Panc1 (cell line): Measurements from ENCODE around the gene GPR158. TPM values are rescaled to one million over a fixed set of nuclear protein-coding genes. Genes with fewer than 3 reads are reported as not detected.

Experiments used
- ATAC-seq: fragments of 200-7000 bp; cut with Tn5 transposase; 2 replicates; pipeline ENCODE4 v1.9.1; 2020; ENCODE audit warnings: mild to moderate bottlenecking, moderate library complexity
- BruUV-seq: library from RNA; stranded (reverse); fragments of 400-500 nt; replicated peaks from 2 replicates; lab custom pipeline; 2021; lab: Mats Ljungman, UMichigan
- CTCF ChIA-PET: fragments of 300-600 bp; sonication (Branson Sonifier 250); formaldehyde crosslinking; loops from one replicate; lab custom pipeline; 2022; ENCODE audit warnings: antibody characterized with exemption; lab: Charles Lee
- POLR2A ChIA-PET: fragments of 300-600 bp; sonication (Branson Sonifier 250); formaldehyde crosslinking; loops from one replicate; lab custom pipeline; 2022; ENCODE audit warnings: antibody characterized with exemption; lab: Charles Lee
- DNase-seq: peaks from one replicate; pipeline ENCODE4 v3.0.0-alpha.2; 2010; ENCODE audit warnings: low read depth, low spot score
- H3K27ac ChIP-seq: 2 replicates; pipeline ENCODE4 v1.5.1; 2011; ENCODE audit warnings: mild to moderate bottlenecking, low read length, inconsistent platforms
- H3K27me3 ChIP-seq: fragments of 200-500 bp; sonication (Bioruptor generic); 2 replicates; pipeline ENCODE4 v1.6.0; 2014; ENCODE audit warnings: low read length, inconsistent platforms; ENCODE audit not compliant: control insufficient read depth, insufficient read depth
- H3K36me3 ChIP-seq: fragments of 200-500 bp; sonication (Bioruptor generic); 2 replicates; pipeline ENCODE4 v1.5.1; 2014; ENCODE audit warnings: inconsistent platforms, mild to moderate bottlenecking, low read length, moderate library complexity; ENCODE audit not compliant: control insufficient read depth, insufficient read depth
- H3K4me1 ChIP-seq: 2 replicates; pipeline ENCODE4 v1.5.1; 2011; ENCODE audit warnings: inconsistent platforms, mild to moderate bottlenecking, low read length, moderate library complexity; ENCODE audit not compliant: control insufficient read depth, insufficient read depth
- H3K4me3 ChIP-seq, 2 experiments: 2 replicates each; pipeline ENCODE4 v1.5.1; 2011 to 2012; ENCODE audit warnings: low read depth in 2 of 2, low read length in 2 of 2, mild to moderate bottlenecking in 2 of 2, inconsistent platforms in 1 of 2, moderate library complexity in 1 of 2
- H3K9me3 ChIP-seq: fragments of 200-500 bp; sonication (Bioruptor generic); 2 replicates; pipeline ENCODE4 v1.5.1; 2014; ENCODE audit warnings: low read depth, mild to moderate bottlenecking, inconsistent platforms, low read length, moderate library complexity; ENCODE audit not compliant: control insufficient read depth, insufficient read depth
- CTCF ChIP-seq: fragments of 450-650 bp; IDR thresholded peaks from 2 replicates; pipeline ENCODE4 v1.5.1; 2017; ENCODE audit warnings: mild to moderate bottlenecking
- POLR2AphosphoS5 ChIP-seq: IDR thresholded peaks from 2 replicates; pipeline ENCODE4 v1.6.1; 2012; ENCODE audit warnings: mild to moderate bottlenecking, low read depth, low read length, moderate library complexity
- REST ChIP-seq, 2 experiments: IDR thresholded peaks; 2 replicates each; pipeline ENCODE4 v1.6.1; 2011 to 2012; ENCODE audit warnings: low read depth in 2 of 2, control low read depth in 1 of 2, low read length in 1 of 2, mild to moderate bottlenecking in 1 of 2, moderate library complexity in 1 of 2; ENCODE audit not compliant: insufficient read depth in 1 of 2
- SIN3A ChIP-seq: IDR thresholded peaks from 2 replicates; pipeline ENCODE4 v1.6.1; 2012; ENCODE audit warnings: low read depth, mild to moderate bottlenecking, low read length, moderate library complexity, borderline replicate concordance; ENCODE audit not compliant: insufficient read depth
- TCF7L2 ChIP-seq: IDR thresholded peaks from 2 replicates; pipeline ENCODE4 v1.6.1; 2011; ENCODE audit warnings: mild to moderate bottlenecking, low read depth, low read length, inconsistent platforms
- in situ Hi-C: cut with HindIII; loops from 2 replicates; pipeline ENCODE4 v1.10.0; 2016; ENCODE audit warnings: low sequenced_read_pairs, low pct_unique_long_range_greater_than_20kb
- intact Hi-C: fragments of 100-400 bp; cut with micrococcal nuclease; formaldehyde crosslinking; loops from one replicate; pipeline ENCODE4 v1.10.0; 2022; ENCODE audit not compliant: unreplicated experiment
- total RNA-seq: library from RNA; stranded (reverse); gene quantifications from one replicate; pipeline ENCODE4 v1.2.1, GENCODE V29; 2021; ENCODE audit not compliant: unreplicated experiment

GPR158 gene
- total RNA-seq, 1 experiment from 2014 or later = 0.64 TPM

GRCh38 chr10:25180801-25181200 is 6.0 kb downstream of the GPR158 start:
- H3K27me3 ChIP-seq = peaks cover 5% of the 10 kb centered on the region; the same call in 1 of the 2 replicates
- intact Hi-C loops (no loop called here), in situ Hi-C loops (no loop called here)
- no peak for TF ChIP-seq REST (IDR thresholded peaks at IDR 0.05; ENCODE audit: insufficient read depth in 1 of 2, low read depth in 2 of 2, low read length in 1 of 2)
- no TSS peak for BruUV-seq
- H3K4me3 ChIP-seq = no peak overlapping the region
- H3K27ac ChIP-seq = no peak overlapping the region
- ATAC-seq (no peak), DNase-seq (no peak)
- ChIA-PET CTCF (no interaction called here), POLR2A (no interaction called here)
- H3K36me3 ChIP-seq = no peaks in the 10 kb centered on the region
- no peaks in the 10 kb centered on the region for H3K9me3 ChIP-seq
- no peaks in the 10 kb centered on the region for H3K4me1 ChIP-seq

GRCh38 chr10:25182636-25183035 is 7.8 kb downstream of the GPR158 start:
- Histone ChIP-seq H3K4me1 (no peaks in the 10 kb centered on the region), H3K27me3 (peaks cover 2% of the 10 kb centered on the region; the same call in 1 of the 2 replicates), H3K27ac (no peak overlapping the region), H3K36me3 (no peaks in the 10 kb centered on the region), H3K9me3 (no peaks in the 10 kb centered on the region), H3K4me3 (no peak overlapping the region)
- intact Hi-C loops = no loop called here
- no peak for DNase-seq
- CTCF ChIA-PET = no interaction called here
- no peak for TF ChIP-seq CTCF
- no peak for TF ChIP-seq SIN3A
- no peak for TF ChIP-seq TCF7L2
- in situ Hi-C loops = no loop called here
- no TSS peak for BruUV-seq
- ATAC-seq = no peak
- POLR2A ChIA-PET = no interaction called here

- Histone ChIP-seq H3K36me3 (no peaks in the 10 kb centered on the region), H3K27ac (no peak overlapping the region), H3K4me1 (no peaks in the 10 kb centered on the region), H3K4me3 (no peak overlapping the region), H3K9me3 (no peaks in the 10 kb centered on the region), H3K27me3 (no peaks in the 10 kb centered on the region)
- POLR2A ChIA-PET = no interaction called here
- DNase-seq (no peak), ATAC-seq (no peak)
- CTCF ChIA-PET = no interaction called here
- BruUV-seq = no TSS peak
- in situ Hi-C loops = no loop called here
- no peak for TF ChIP-seq CTCF
- no peak for TF ChIP-seq REST (IDR thresholded peaks at IDR 0.05; ENCODE audit: insufficient read depth in 1 of 2, low read depth in 2 of 2, low read length in 1 of 2)
- no peak for TF ChIP-seq TCF7L2
- no peak for TF ChIP-seq SIN3A
- no peak for TF ChIP-seq POLR2AphosphoS5
- intact Hi-C loops = no loop called here
Observed at GRCh38 chr10:25191162-25191895, 16.5 kb downstream of the GPR158 start.
